ENCODE results near the gene AGAP9. TPM values are rescaled to one million over a fixed set of nuclear protein-coding genes. Genes with fewer than 3 reads are reported as not detected.
"Not testable (repeated sequence)": the region's sequence is repeated elsewhere in the genome, so short reads cannot be mapped to it uniquely, and the experiment has no call there.

Gene AGAP9
- polyA plus RNA-seq, 1 donor = 20.2 TPM

DNA sequence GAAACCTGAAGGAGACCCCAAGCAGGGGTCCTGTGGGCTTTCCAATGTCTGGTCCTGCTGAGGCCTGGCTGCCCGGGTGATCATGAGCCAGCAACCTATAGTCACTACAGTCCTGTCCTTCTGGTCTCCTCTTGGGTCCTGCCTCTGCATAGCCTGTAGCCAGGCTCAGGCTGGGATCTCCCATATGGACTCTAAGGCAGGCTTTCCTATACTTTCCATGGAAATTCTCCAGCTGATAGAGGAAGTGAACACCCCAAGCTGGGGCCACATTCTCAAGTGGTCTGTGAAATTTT lies 66.0 kb downstream of the AGAP9 start:
- no peak for DNase-seq (ENCODE audit: low read depth)

DNA sequence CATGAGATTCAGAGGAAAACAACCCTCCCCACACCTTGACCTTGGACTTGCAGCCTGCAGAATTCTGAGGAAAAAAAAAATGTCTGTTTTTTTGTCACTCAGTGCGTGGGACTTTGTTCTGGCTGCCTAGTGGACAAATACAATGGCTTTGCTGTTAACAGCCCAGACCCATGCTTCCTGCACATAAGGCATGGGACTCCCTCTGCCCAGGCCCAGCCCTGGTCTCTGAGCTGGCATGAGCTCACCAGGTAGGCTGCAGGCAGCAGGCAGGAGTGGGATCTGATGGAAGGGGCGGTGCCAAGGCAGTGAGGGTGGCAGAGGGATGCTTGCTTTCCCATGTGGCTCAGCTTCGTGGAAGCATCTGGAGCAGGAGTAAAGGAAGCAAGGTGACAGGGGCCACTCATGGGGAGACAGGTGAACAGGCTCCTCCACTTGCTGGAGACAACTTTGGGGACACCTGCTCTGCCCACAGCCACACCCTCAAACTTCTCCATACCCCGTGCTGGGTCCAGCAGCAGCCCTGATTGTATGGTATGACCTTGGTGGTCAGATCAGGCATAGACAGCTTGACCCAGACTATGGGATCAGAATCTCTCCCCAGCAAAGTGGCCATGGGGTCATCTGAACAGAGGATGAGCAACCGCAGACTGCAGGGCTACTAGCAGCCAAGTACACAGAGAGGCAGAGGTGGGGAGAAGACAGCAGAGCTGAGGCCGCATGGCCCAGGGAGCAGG lies 66.5 kb downstream of the AGAP9 start:
- DNase-seq (ENCODE audit: low read depth) = no peak

DNA sequence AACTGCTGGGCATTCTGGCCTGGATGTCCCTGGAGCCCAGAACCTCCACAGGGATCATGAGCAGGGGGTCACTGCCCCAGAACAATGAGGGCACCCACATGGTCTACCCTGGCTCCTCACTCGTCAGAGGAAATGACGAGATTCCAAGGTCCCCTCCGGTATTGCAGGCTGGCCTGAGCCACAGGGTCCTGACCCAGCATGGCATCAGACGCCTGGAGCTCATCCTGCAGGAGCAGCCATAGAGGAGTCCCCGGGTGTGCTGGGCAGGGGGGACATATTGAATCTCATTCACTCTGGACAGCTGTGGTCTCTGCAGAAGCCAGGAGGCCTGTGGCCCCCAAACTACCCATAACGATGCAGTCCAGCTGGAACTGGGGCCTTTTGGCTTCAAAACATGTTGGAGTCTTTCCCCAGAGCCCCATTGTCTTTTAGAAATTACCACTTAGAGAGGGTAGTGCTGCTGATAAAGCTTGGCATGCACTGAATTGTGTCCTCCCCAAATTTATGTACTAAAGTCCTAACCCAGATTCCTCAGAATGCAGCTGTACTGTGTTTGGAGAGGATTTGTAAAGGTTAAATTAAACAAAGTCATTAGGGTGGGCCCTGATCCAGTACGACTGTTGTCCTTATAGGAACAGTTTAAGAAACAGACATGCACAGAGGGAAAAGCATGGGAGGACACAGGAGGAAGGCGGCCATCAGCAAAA lies 67.2 kb downstream of the AGAP9 start:
- DNase-seq (ENCODE audit: low read depth) = no peak

DNA sequence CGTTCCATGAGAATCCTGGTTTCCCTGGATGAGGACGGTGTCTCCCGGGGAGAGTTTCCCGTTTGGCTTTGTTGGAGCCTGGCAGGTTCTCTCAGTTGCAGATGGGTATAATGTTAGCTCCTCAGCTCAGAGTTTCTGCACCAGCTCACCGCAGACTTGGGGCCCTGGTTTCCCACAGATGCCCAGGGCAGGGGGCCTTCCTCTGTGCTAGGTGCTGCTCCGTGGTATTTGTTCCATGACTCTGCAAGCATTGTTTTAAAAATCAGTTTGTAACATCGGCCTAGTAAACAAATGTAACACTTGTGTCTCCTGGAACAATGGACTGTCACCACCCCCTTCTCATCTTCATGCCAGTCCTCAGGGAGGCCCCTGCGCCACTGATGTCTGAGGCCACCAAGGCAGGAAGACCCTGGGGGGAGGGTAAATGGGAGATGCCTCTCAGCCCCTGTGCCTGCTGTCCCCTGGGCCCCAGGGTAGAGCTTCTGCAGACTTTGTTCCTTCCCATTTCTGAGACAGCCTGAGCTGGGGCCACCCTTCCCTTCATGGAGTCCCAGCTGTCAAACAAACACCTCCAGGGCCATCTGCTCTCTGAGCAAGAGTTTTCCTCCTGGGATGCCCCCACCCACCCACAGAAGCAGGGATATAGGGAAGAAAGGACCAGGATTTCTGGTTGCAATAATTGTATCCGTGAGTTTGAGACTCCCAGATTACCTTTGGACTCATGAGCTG lies 67.9 kb downstream of the AGAP9 start:
- DNase-seq (ENCODE audit: low read depth) = not testable (repeated sequence)

DNA sequence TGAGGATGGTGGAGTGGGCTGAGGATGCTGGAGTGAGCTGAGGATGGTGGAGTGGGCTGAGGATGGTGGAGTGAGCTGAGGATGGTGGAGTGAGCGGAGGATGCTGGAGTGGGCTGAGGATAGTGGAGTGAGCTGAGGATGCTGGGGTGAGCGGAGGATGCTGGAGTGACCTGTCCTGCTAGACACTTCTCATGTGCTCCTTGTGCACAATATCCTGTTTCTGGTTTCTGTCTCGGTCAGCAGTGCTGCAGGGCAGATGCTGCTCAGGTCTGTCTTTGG lies 68.7 kb downstream of the AGAP9 start:
- no peak for DNase-seq (ENCODE audit: low read depth)

DNA sequence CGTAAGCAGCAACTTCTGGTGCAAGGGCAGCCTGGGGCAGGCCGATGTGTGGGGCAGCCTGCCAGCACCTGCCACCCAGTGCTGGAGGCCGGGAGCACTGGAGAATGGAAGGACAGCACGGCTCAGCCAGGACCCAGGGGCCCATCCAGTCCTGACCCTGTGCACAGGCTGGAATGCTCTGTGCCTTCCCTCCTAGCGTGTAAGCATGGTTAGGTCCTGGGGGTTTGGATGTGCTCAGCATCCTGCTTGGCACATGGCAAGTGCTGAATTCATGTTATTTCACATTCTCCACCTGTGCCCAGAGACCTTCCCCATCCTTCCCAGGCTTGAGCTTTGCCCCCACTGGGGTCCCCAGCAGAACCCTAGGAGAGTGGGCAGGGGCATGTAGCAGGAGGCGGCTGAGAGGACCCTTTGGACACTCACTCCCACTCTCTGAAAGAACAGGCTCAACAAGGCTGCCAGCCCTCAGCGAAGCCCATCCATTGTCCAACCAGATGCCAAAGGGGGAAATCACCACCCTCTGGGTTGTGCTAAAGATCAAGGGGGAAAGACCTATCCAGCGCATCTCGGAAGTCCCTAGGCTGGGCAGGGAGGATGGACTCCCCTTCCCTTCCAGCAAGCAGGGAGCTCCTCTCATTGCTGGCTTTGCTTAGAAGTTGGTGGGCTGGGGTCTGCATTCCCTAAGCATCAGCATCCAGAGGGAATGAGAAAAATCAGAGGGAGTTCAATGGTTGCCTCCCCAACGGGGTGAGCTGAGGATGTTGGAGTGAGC lies 69.2 kb downstream of the AGAP9 start:
- no peak for DNase-seq (ENCODE audit: low read depth)

DNA sequence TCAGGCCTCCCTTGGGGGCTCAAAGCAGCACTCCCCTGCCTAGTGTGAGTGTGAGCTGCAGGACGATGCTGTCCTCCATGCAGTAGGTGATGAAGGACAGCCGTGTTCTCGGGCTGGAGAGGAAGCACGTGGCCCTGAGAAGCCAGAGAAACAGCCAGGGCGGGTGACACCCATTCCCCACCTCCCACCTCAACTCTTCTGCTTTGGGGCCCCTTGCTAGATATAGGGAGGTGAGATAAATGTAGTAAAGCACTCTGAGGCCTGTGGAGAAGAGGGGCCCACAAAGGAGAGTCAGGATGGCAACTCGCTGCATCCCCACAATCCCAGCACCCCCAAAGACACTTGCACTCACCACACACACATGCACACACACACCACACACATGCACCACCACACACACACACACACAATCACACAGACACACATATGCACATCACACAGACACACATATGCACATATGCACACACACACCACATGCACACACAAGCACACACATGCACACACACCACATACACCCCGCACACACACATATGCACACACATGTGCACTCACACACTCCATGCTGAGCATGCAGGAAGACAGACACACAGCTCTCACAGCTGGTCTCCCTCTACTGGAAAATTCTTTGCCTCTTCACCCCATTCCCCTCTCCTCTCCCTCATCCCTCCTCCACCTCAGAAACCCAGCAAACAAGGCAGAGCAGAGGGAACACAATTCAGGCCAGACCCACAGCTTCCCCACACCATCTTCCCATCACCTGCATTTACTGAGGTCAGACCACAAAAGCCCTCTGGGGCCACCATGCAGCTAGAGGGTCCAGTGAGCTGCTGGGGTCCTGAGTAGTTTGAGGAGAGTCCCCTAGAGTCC lies 70.1 kb downstream of the AGAP9 start:
- DNase-seq (ENCODE audit: low read depth) = no peak

DNA sequence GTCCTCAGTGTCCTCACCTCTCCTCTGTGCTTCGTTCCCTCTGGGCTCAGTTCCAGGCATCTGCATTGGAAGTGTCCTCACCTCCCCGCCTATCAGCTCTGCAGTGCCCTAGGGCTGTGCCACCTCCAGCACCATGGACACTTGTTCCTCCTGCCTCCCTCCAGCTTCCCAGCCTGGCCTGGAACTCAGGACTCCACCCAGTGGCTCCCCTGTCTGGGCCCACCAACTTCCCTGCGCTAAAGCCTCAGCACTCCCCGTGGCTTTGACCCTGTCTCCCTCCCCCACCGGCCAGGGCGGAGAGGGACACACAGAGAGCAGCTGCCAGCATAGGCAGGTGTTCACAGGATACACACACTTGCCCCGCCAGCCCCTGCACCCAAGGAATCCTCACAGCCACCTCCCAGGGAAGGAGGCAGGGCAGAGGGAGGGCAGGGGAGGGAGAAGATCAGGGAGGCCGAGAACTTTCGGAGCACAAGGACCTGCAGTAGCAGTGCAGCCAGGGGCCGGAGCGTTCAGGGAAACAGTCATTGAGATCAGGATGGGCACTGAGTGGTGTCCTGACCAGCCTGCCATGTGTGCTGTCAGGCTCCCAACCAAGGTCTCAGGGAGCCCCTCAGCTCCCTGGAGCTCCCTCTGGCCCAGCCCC lies 70.8 kb downstream of the AGAP9 start:
- no peak for DNase-seq (ENCODE audit: low read depth)

DNA sequence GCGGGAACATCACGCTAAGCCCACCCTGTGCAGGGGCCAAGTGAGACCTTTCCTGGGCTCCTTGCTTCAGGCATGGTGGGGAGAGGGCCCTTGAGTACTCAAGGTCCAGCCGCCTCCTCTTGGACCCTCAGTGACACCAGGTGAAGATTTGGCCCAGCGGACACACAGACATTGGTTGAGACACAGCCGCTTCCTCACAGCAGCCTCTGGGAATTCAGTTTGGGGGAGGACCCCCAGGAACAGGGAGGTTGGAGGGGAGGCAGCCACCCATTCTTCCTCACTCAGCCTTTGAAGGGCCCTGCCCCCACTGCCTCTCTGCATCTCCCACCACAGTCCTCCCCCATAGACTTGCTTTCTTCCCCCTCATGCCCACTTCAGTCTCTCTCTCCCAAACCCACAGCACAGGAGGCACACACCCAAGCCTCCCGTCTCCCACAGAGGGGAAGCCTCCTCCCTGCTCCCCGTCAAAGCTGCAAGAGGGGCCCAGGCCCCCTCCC lies 71.4 kb downstream of the AGAP9 start:
- no peak for DNase-seq (ENCODE audit: low read depth)

Other genes with a start within 250 kb of the AGAP9 start
- 3.2 TPM for gene GDF10, start 223.4 kb downstream of the AGAP9 start, polyA plus RNA-seq (ENCODE audit: insufficient read length)
- gene GDF2, start 201.2 kb downstream of the AGAP9 start, polyA plus RNA-seq (ENCODE audit: insufficient read length) = not detected
- 0.09 TPM for gene RBP3, start 175.3 kb downstream of the AGAP9 start, polyA plus RNA-seq (ENCODE audit: insufficient read length)
- 3.5 TPM for gene ZNF488, start 139.3 kb downstream of the AGAP9 start, polyA plus RNA-seq (ENCODE audit: insufficient read length)
- gene ANXA8, start 39.5 kb downstream of the AGAP9 start, polyA plus RNA-seq (ENCODE audit: insufficient read length) = not detected
- not detected for gene FAM25G, start 31.9 kb downstream of the AGAP9 start, polyA plus RNA-seq (ENCODE audit: insufficient read length)
- gene SYT15B, start 240.0 kb upstream of the AGAP9 start, polyA plus RNA-seq (ENCODE audit: insufficient read length) = 0.77 TPM

Data from forelimb muscle (tissue), 1 donor.